ENCODE results near the gene JAK2.

The JAK2 gene

GRCh38 chr9:4959031-4959430 lies 26.0 kb upstream of the JAK2 start:
- Histone ChIP-seq H3K79me2 (ENCODE audit: insufficient read depth, low read length) (no peaks in the 10 kb centered on the region), H3K4me2 (ENCODE audit: low read length) (no peak overlapping the region), H3K4me1 (ENCODE audit: insufficient read depth, low read length, severe bottlenecking) (no peaks in the 10 kb centered on the region), H3K27me3 (ENCODE audit: insufficient read depth, low read length) (no peaks in the 10 kb centered on the region), H3K27ac (ENCODE audit: low read depth, low read length, poor library complexity, severe bottlenecking) (no peak overlapping the region), H3K9ac (ENCODE audit: low read length) (no peak overlapping the region), H3K4me3 (ENCODE audit: low read depth, low read length, poor library complexity, severe bottlenecking) (no peak overlapping the region), H2AFZ (ENCODE audit: low read length) (no peak overlapping the region), H3K9me3 (ENCODE audit: low read length) (peaks cover 8% of the 10 kb centered on the region; the same call in 1 of the 2 replicates), H3F3A (ENCODE audit: insufficient read depth, low read length) (no peaks in the 10 kb centered on the region), H3K9me2 (ENCODE audit: low read depth, low read length) (no peaks in the 10 kb centered on the region), H4K20me1 (ENCODE audit: insufficient read depth, low read length) (no peaks in the 10 kb centered on the region), H3K36me3 (ENCODE audit: insufficient read depth, low read length) (no peaks in the 10 kb centered on the region)
- no peak for TF ChIP-seq CTCF (IDR thresholded peaks at IDR 0.05; ENCODE audit: low read length)
- TF ChIP-seq EZH2 (IDR thresholded peaks at IDR 0.05; ENCODE audit: borderline replicate concordance, low read length) = no peak

- H3K9me3 ChIP-seq (ENCODE audit: low read length) = peaks cover 5% of the 10 kb centered on the region; the same call in 1 of the 2 replicates
- no peaks in the 10 kb centered on the region for H3K36me3 ChIP-seq (ENCODE audit: insufficient read depth, low read length)
- TF ChIP-seq CTCF (IDR thresholded peaks at IDR 0.05; ENCODE audit: low read length) = no peak
- no peak for TF ChIP-seq EZH2 (IDR thresholded peaks at IDR 0.05; ENCODE audit: borderline replicate concordance, low read length)
- H4K20me1 ChIP-seq (ENCODE audit: insufficient read depth, low read length) = no peaks in the 10 kb centered on the region
- no peaks in the 10 kb centered on the region for H3K4me1 ChIP-seq (ENCODE audit: insufficient read depth, low read length, severe bottlenecking)
- no peaks in the 10 kb centered on the region for H3K79me2 ChIP-seq (ENCODE audit: insufficient read depth, low read length)
- no peak overlapping the region for H3K27ac ChIP-seq (ENCODE audit: low read depth, low read length, poor library complexity, severe bottlenecking)
- no peak overlapping the region for H3K4me3 ChIP-seq (ENCODE audit: low read depth, low read length, poor library complexity, severe bottlenecking)
- no peak overlapping the region for H2AFZ ChIP-seq (ENCODE audit: low read length)
- H3K4me2 ChIP-seq (ENCODE audit: low read length) = no peak overlapping the region
- no peaks in the 10 kb centered on the region for H3K9me2 ChIP-seq (ENCODE audit: low read depth, low read length)
- H3K27me3 ChIP-seq (ENCODE audit: insufficient read depth, low read length) = no peaks in the 10 kb centered on the region
- H3K9ac ChIP-seq (ENCODE audit: low read length) = no peak overlapping the region
- no peaks in the 10 kb centered on the region for H3F3A ChIP-seq (ENCODE audit: insufficient read depth, low read length)
Measured at GRCh38 chr9:4962085-4962484, 23.0 kb upstream of the JAK2 start.

GRCh38 chr9:4964540-4964939 lies 20.5 kb upstream of the JAK2 start:
- peaks cover 5% of the 10 kb centered on the region; the same call in 1 of the 2 replicates for H3K9me3 ChIP-seq (ENCODE audit: low read length)
- no peaks in the 10 kb centered on the region for H3K27me3 ChIP-seq (ENCODE audit: insufficient read depth, low read length)
- H3K9ac ChIP-seq (ENCODE audit: low read length) = no peak overlapping the region
- H3K4me3 ChIP-seq (ENCODE audit: low read depth, low read length, poor library complexity, severe bottlenecking) = no peak overlapping the region
- no peaks in the 10 kb centered on the region for H3K9me2 ChIP-seq (ENCODE audit: low read depth, low read length)
- H2AFZ ChIP-seq (ENCODE audit: low read length) = no peak overlapping the region
- no peaks in the 10 kb centered on the region for H3K79me2 ChIP-seq (ENCODE audit: insufficient read depth, low read length)
- no peaks in the 10 kb centered on the region for H3K36me3 ChIP-seq (ENCODE audit: insufficient read depth, low read length)
- H3K27ac ChIP-seq (ENCODE audit: low read depth, low read length, poor library complexity, severe bottlenecking) = no peak overlapping the region
- H4K20me1 ChIP-seq (ENCODE audit: insufficient read depth, low read length) = no peaks in the 10 kb centered on the region
- H3F3A ChIP-seq (ENCODE audit: insufficient read depth, low read length) = no peaks in the 10 kb centered on the region
- H3K4me2 ChIP-seq (ENCODE audit: low read length) = no peak overlapping the region
- H3K4me1 ChIP-seq (ENCODE audit: insufficient read depth, low read length, severe bottlenecking) = no peaks in the 10 kb centered on the region
- TF ChIP-seq EZH2 (IDR thresholded peaks at IDR 0.05; ENCODE audit: borderline replicate concordance, low read length) (no peak), CTCF (IDR thresholded peaks at IDR 0.05; ENCODE audit: low read length) (no peak)

Data from OCI-LY1 (cell line).